GM18858 (cell line): ENCODE data around the gene OR6S1.
A peak's percentile ranks its signal among the peaks of the same experiment; 100 is the strongest.
"Not testable (repeated sequence)": the region's sequence is repeated elsewhere in the genome, so short reads cannot be mapped to it uniquely, and the experiment has no call there.

Experiments used
- ATAC-seq: cut with Tn5 transposase; IDR thresholded peaks from one replicate; pipeline ENCODE4 v1.9.1; 2021; ENCODE audit not compliant: unreplicated experiment

The OR6S1 gene

GRCh38 chr14:20671597-20672283, 30.2 kb upstream of the OR6S1 start:
- ATAC-seq, result peak; percentile 32

- ATAC-seq, result no peak
These were observed 27.5 kb upstream of the OR6S1 start for GRCh38 chr14:20668969-20669368.

- ATAC-seq, result peak; percentile 84
These were observed 26.5 kb upstream of the OR6S1 start for GRCh38 chr14:20667957-20668356.

DNA sequence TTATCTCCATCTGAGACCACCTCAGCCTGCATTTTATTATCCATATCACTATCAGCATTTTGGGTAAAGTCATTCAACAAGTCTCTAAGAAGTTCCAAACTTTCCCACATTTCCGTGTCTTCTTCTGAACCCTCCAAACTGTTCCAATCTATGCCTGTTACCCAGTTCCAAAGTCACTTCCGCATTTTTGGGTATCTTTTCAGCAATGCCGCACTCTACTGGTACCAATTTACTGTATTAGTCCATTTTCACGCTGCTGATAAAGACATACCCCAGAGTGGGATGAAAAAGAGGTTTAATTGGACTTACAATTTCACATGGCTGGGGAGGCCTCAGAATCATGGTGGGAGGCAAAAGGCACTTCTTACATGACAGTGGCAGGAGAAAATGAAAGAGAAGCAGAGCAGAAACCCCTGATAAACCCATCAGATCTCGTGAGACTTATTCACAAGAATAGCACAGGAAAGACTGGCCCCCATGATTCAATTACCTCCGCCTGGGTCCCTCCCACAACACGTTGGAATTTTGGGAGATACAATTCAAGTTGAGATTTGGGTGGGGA, 25.0 kb upstream of the OR6S1 start:
- not testable (repeated sequence) for ATAC-seq

DNA sequence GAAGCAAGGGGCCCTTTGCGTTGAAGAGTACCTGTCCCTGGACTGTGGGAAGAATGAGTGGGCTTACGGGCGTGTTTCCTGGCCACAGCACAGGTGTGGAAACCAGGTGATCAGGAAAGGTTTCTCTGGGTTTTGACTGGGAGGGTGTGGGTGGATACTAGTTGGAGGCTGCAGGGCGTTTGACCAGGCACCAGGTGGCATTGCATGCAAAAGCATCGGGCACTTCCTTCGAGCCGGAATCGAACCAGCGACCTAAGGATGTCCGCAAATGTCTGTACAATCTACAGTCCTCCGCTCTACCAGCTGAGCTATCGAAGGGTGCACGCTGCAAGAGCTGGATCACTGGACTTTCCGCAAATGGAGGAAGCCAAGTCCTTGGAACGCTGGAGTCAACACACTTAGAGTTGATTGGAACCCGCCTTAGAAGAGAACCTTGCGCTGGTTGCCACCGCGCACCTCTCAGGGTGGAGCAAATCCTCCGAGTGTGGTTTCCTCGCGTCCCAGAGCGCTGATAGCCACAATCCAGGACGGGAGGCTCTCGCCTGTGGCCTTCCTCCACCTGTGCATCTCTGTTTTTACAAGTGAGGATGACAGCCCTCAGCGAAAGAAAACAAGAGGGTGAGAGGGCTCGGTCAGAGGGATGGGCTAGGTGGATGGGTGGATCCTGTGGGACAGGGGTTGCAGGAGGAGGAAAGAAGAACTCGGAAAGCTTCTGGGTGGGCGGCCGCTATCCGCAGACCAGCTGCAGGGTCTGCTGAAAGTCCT, 21.7 kb upstream of the OR6S1 start:
- peak; percentile 63 for ATAC-seq

DNA sequence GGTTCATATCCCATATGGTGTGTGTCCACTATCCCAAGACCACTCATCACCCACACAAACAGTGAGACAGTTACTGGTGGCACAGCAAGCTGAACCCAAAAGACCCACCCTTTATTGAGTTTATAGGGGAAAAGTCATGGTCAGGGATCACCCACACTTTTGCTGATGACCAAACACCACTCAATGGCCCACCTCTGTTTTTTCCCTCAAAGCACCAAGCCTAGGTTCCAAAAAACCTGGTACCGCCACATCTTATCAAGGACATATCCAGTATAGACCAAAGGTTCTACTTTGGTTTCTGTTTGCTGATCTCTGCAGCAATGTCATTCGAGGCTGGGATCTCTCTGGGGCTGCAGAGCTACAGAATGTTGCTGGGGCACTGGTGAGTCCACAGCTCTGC, 19.7 kb upstream of the OR6S1 start:
- ATAC-seq, result no peak

DNA sequence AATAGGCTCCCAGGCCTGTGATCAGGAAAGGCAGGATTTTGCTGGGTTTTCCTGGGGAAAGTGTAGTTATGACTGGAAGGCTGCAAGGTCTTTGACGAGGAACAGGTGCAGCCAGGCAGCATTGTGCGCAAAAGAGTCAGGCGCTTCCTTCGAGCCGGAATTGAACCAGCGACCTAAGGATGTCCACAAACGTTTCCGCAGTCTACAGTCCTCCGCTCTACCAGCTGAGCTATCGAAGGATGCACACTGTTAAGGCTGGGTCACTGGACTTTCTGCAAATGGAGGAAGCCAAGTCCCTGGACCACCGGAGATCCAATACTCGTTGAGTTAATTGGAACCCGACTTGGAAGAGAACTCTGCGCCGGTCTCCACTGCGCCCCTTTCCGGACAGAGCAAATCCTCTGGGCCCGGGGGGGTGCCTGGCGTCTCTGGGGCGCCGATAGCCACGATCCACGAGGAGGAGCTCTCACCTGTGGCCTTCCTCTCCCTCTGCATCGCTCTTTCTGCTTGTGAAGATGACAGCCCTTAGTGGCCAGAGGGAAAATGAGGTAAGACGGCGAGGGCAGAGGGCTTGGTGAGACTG, 18.4 kb upstream of the OR6S1 start:
- ATAC-seq, result no peak

GRCh38 chr14:20659336-20659735, 17.8 kb upstream of the OR6S1 start:
- no peak for ATAC-seq

DNA sequence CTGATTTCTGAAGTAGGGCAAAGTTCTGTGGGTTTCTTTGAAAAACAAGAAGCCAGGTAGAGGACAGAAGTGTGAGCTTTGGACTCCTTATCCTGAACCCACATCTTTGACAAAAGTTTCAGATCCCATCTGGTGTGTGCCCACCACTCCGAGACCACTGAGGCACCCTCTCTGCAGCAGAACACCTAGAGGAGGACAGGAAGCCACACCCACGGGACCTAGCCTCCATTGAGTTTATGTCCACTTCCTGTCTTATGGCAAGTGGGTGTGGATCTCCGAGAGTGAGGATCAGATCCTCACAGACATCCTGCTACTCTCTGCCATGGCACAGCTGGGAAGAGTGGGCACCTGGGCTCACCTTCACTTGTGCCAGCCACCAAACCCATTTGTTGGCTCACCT, 16.8 kb upstream of the OR6S1 start:
- ATAC-seq, result no peak

GRCh38 chr14:20657216-20658211, 16.0 kb upstream of the OR6S1 start:
- no peak for ATAC-seq

DNA sequence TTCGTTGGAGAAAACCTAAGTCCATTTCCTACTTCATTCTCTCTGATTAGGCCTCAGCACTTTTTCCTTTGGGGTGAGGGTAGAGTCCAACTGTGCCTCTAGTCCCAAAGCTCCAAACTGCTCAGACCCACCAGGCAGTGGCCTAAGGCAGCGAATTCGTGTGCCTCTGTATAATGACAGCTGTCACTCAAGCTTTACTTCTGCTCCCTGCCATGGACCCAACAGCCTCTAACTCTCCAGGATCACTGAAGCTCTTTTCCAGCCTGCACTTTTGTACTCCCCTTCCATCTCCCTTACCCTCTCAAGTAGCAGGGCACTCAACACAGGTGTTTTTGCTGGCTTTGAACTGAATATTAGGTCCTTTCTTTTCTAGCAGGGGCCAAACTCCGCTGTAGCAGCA, 14.8 kb upstream of the OR6S1 start:
- no peak for ATAC-seq

DNA sequence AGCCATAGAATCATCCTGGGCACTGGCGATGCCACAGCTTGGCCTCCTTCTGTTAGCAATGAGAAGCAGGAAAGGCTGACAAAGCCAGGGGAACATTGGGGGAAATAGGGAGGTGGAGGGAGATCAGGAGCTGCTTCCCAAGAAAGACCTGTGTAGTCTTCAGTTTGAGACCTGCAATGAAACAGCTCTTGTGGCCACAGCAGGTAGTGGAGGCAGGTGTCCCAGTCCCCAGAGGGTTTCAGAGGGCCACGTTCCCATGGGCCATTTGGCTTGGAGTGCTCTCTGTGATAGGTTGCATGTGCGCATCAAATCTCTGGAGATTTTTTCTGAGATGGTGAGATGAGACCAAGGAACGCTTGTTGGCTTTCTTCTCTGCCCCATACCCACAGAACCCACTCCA, 14.4 kb upstream of the OR6S1 start:
- ATAC-seq, result no peak

DNA sequence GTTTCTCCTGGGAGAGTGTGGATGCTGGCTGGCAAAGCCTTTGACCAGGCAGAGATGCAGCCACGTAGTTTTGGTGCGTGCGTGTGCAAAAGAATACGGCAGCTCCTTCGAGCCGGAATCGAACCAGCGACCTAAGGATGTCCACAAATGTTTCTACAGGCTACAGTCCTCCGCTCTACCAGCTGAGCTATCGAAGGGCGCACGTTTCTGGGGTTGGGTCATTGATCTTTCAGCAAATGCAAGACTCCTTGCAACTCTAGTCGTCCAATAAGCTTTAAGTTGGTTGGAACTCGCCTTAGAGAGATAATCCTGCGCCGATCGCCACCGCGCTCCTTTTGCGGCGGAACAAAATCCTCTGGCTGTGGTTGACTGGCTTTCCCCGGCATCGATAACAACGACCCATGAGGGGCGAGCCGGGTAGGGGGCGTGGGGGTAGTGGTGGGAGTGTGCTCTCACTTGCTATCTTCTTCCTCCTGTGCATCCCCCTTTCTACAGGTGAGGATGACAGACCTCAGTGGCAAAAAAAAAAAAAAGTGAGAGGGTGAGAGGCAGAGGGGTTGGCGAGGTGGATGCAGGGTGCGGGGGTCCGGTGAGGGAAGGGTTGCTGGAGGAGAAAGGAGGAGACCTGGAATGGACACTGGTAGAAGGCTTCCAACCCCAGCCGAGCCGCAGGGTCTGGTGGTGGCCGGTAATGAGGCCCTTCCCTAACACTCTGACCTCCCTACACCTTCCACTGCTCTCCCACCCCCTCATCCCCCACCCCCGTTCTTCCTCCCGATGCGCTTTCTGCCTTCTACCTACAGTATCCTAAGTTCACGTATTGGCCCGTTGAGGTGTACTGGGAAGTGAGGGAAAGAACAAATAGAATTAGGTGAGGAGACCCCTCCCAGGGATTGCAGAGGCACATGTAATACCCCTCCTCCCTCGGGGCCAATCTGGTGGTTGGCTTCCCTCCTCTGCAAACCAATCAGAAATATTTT, 11.8 kb upstream of the OR6S1 start:
- ATAC-seq, result no peak

GRCh38 chr14:20645481-20645880, 4.0 kb upstream of the OR6S1 start:
- ATAC-seq, result no peak

DNA sequence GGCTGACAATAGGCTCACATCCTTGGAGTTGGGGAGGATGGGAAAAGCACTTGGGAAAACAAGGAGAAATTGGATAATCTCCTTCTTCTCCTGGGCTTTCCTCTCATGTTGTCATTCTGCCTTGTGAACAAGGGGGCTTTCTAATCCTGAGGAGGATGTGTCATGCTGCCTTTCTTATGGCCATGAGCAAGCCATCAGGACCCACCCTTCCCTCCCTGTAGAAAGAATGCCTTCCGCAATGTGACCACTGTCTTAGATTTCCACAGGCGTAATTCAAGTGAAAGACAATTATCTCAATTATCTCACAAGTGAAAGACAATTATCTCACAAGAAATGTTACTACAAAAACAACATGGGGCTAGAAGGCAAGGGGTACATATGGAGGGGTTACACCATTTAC, 3.0 kb upstream of the OR6S1 start:
- ATAC-seq, result no peak

- not testable (repeated sequence) for ATAC-seq
These were observed 1.3 kb upstream of the OR6S1 start for GRCh38 chr14:20642755-20643154.

DNA sequence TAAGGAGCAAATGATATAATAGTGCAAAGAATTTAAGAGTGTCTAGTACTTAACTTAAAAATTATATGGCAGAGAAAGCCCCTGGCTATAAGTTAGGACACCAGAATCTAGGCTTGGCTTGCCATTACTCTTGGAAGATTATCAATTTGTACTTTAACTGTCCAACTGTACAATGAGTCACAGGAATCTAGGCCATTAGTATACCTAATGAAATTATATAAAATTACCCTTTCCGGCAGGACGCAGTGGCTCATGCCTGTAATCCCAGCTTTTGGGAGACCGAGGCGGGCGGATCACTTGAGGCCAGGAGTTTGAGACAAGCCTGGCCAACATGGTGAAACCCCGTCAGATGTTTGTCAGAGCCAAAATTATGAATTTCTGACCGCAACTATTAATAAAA, 691 bp upstream of the OR6S1 start:
- no peak for ATAC-seq

DNA sequence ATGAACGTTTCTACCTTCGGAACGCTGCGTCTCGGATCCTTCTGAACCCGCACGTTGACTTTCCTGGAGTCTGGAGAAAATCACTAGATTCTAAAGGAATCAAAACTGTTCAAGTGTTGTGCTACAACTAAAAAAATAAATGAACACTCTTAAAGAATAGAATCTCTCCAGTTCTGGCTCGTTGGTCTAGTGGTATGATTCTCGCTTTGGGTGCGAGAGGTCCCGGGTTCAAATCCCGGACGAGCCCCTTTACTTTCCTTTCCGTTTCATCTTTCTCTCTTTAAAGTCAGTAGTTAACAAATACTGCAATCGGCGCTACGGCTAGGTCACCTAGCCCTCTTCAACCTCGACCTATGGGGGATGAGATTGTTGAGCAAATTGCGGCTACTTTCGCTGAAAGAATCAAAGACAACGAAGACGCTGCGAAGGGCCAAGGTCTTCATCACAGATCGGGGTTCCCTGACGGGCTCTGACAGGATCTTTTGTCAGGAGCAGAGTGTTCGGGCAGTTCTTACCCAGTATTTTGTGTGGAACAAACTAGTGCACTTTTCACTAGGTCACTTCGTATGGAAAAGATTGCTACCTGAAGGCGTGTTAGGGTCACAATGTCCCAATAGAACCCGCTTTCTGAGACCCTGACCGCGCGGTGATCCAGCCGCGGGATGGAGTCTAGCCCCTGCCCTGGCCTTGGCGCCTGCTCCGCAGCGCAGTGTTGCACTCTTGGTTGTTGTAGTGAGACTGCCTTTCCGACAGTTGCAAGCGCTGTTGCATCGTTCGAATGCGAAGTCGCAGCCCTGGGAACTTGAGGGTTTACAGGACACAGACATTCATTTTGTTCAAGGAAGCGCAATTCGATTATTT, 8.4 kb downstream of the OR6S1 start:
- peak; percentile 71 for ATAC-seq

DNA sequence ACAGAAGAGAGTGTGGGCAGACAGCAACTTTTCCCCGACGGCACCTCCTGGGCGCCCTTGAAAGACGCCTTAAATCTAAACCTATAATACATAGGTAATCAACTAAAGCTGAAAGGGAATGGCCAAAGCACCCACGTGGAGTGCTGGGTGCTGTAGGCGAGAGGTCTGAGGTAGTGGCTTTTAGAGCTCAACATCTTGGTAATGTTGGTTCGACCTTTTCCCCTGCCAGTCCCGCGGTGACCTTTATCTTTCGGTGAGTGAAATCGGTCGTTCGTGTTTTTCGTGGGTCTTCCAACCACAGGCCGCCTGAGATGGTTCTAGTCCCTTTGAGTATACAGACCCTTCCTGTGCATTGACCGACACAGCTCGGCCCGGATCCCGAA, 9.1 kb downstream of the OR6S1 start:
- no peak for ATAC-seq
